HG03571 (cell line): ENCODE measurements around the gene FBLN2.

Experiments used
- ATAC-seq: cut with Tn5 transposase; IDR thresholded peaks from one replicate; pipeline ENCODE4 v1.9.1; 2021; ENCODE audit not compliant: unreplicated experiment

FBLN2 gene

GRCh38 chr3:13565581-13566452, 16.9 kb downstream of the FBLN2 start:
- ATAC-seq = no peak

DNA sequence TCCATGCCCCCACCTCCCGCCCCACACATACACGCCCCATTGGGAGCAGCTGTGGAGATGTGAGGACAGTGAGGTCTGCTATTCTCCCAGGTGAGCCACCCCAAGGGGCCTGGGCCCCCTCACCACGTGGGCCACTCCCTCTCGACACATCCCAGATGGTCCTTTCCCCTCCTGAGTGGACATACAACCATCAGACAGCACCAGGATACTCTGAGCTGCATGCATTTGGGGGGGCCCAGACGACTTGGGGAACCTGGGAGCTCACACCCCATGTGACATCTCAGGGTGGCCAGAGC, 17.5 kb downstream of the FBLN2 start:
- ATAC-seq = no peak

DNA sequence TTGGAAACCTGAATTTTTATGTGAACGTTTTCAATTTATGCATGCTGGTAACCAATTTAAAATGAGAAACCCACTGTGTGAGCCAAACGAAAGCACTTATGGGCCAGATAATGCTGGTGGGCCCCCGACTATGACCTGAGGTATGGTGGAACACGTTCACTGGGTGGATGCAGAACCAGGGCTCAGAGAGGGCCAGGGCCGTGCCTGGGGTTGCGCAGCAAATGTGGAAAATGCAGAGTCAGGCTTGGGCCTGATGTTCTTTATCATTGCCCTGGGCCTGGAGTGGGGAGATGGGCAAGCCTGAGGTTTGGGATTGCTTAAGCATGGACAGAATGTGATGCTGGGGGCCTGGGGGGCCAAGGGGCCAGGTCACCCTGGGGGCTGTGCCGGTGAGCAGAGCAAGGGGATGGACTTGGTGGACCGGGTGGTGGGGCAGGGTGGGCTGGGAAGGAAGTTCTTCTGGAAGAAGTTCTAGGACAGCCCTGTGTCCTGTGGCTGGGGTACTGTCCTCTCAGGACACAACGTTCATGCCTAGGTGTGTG, 17.9 kb downstream of the FBLN2 start:
- ATAC-seq = no peak

DNA sequence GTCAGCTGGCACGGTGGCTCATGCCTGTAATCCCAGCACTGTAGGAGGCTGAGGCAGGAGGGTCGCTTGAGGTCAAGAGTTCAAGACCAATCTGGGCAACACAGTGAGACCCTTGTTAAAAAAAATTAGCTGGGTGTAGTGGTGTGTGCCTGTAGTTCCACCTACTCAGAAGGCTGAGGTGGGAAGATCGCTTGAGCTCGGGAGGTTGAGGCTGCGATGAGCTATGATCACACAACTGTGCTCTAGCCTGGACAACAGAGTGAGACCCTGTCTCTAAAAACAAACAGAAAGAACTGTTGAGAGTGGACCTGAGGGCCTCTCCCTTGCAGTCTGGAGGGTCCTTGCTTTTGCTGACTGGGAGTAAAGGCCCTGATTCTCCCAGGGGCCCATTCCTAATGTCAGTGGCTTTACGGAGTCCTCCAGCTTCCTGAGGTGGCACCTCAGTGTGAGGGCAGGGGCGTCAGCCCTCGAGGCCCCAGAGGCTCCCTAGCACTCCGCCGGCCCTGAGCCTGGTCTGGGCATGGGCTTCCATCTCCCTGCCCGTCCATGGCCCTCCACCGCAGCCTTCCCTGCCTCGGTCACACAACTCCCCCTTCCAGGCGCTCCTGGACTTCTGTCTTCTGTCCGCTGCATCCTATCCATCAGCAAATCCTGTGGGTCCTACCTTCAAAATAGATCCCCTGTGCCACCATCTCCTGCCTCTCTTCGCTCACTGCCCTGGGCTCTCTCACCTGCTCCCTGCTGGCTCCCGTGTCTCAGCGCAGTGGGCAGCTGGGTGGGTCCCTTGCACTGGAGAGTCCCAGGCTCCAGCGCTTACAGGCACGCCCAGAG, 19.0 kb downstream of the FBLN2 start:
- ATAC-seq = no peak

DNA sequence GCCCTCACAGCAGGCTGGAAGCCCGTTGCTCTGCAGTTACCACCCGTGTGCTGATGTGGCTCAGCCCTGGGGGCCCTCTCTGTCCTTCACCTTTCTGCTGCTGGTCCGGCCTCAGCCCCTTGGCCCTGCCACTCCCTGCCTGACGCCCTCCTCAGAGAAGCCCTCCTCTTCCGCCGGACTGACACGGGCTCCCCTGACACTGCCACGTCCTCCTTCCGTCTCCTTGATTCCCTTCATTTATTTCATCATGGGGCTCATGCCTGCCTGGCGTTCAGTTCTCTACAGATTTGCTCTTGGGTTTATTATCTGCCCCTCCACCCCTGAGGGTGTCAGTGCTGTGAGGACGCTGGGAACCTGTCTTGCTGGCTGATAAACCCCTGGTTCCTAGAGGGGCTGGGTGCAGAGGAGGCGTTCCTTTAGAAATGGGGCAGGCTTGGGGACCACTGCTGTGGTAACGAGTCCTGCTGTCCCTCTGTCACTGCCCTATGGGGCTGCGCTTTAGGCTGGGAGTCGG, 19.6 kb downstream of the FBLN2 start:
- no peak for ATAC-seq

- no peak for ATAC-seq
These were observed 20.3 kb downstream of the FBLN2 start for GRCh38 chr3:13569201-13569600.

DNA sequence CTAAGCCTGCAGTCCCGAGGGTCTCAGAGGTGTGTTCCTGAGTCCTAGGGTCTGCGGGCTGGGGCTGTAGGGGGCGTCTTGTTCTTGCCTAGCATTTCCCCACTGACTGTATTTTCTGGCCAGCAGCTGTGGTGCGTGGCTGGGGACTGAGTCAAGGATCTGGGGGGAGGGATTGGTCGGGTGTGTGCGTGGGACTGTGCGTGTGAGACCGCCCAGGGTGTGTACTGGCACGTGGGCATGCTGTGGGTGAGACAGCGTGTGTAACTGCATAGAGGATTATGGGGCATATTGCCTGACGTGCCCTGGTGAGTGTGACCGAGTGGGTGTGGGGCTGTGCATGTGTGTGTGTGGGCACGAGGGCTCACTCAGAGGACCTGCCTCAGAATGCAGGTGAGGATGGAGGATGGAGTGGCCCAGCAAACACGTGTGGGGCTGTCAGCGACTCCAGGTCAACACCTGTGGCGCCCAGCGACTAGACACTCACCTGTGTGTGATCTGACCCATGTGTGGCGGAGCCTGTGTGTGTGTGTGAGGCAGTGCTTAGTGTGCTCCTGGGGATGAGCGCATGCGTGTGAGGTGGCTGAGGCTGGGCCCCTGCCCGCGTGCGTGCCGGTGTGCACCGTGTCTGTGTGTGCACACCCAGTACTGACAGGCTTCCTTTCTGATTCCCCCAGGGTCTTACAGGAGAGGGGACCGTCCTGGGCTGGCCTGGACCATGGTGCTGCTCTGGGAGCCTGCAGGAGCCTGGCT, 20.9 kb downstream of the FBLN2 start:
- ATAC-seq = no peak

GRCh38 chr3:13570391-13571194, 21.7 kb downstream of the FBLN2 start:
- ATAC-seq = no peak

GRCh38 chr3:13571264-13571663, 22.3 kb downstream of the FBLN2 start:
- ATAC-seq = no peak

DNA sequence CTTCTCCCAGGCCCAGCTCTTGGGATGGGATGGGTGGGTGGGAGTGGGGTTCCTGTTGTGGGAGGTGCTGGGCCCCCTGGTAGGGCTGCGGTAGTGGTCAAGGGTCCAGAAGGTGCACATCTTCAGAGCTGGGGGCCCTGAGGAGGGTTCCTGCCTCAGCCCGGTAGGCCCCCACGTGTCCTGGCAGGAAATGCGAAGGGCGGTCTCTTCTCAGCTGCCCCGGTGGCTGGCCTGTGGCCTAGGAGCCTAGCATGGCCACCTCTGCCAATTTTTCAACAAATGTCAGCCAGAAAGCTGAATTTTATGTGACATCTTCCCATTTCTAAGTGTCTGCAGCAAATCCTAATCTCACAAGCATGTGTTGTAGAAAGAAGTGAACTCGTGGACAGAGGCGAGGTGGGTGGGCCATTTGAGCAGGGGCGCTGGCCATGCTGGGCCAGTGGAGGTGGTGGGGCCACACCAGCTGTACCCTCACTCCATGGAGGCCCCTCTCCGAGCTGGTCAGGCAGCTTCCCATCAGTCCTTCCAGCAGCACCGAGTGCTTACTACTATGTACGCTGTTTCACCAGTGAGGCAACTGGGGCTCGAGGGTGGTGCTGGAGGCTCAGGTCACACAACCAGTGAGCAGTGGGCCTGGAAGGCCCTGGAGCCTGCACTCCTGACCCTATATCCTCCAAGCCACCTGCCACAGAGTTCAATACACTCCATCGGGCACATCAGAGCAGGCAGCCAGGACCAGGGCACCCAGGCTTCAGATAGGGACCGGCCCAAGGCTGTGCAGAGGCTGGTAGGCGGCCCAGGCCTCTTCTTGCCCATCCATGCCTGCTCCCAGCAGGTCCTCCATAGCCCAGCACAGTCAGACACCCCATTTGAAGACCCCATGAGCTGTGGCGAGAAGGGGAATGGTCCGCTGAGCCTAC, 23.2 kb downstream of the FBLN2 start:
- no peak for ATAC-seq

- no peak for ATAC-seq
These were observed 24.1 kb downstream of the FBLN2 start for GRCh38 chr3:13572926-13573623.

DNA sequence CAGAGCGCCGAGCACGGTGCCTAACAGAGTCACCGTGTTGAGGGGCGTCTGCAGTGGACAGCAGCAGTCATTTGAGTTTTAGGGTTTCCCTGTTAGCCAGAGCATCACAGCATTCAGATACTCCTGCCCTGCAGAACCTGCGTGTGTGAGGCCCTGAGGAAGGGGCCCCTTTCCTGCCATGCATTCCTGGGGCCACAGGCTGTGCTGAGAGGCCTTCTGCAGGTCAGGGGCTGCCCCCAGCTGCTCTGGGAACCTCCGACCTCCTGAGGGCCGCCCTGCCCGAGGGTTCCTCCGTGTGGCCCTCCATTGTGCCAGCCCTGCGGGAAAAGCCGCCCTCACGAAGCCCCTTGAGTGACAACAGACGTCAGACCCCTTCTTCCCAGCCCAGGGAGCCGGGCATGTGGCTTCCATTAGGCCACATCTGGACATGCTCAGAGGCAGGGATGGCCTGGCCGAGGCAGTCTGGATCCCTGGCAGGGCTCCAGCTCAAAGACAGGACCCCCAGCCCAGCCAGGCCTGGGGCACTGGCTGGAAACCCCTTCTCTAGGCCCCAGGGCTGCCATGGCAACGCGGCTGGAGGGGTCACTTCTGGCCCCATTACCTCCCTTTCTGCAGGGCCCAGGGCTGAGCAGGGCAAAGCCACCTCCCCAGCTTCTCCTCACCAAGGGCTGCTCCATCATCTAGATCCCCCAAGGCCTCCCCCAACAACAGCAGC, 25.3 kb downstream of the FBLN2 start:
- no peak for ATAC-seq

DNA sequence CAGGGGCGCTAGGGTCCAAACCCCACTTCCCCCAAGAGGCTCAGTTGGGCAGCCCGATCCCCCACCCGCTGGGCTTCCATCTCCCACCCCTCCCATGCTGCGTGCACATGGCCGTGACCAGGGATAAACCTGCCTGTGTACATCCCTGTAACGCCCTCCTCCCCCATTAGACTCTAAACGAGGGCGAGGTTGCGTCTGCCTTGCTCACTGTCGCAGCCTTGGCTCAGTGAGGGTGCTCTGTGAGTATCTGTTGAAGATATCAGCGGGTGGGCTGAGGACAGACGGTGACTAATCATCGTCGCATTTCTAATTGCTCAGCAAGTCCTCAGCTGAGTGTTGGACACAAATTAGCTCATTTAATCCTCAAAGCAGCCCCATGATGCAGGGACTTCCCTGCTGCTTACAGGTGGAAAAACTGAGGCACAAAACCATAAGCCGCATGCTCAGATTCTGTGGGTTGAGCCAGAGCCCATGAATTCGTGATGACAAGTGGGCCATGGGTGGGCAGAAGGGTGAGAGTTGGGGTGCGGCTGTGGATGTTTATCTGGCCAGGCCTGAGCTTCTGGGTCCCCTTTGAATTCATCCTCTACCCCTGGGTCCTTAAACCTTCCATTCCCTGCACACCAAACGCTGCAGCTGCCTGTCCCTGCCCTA, 26.0 kb downstream of the FBLN2 start:
- no peak for ATAC-seq

GRCh38 chr3:13575459-13576061, 26.6 kb downstream of the FBLN2 start:
- no peak for ATAC-seq

DNA sequence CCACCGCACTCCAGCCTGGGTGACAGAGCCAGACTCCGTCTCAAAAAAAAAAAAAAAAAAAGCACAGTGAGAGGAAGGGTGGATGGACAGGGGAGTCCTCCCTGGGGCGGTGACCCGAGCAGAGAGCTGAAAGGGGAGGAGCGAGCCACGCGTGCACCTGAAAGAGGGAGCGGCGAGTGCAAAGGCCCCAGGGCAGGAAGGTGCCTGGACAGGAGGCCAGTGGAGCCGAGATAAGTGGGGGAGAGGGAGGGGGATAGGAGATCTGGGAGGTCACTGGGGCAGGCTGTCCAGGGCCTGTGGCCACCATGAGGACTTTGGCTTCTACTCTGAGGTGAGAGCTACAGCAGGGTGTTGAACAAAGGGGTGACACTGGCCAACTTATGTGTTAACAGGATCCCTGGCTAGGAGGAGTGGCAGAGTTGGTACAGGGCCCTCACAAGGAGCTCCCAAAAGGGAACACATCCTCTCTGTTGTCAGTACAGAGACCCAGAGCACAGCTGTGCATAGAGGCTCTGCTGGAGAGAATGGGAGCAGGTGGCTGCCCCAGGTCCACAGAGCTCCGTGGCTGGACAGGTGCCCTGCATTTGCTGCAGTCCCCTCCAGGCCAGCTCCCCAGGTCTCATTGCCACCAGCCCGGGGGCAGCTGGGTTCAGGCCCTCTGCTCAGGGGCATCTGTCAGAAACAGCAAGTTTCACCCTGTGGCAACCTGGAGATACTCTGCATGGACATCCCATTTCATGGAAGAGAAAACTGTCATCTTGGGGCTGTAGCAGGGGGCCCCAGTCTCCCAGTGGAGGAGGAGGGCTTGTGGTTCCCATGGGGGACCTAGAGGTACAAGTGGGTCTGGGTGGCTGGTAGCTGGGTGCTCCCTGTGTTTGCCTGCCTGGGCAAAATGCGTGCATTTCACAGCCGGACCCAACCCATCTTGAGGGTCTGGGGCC, 28.5 kb downstream of the FBLN2 start:
- no peak for ATAC-seq

DNA sequence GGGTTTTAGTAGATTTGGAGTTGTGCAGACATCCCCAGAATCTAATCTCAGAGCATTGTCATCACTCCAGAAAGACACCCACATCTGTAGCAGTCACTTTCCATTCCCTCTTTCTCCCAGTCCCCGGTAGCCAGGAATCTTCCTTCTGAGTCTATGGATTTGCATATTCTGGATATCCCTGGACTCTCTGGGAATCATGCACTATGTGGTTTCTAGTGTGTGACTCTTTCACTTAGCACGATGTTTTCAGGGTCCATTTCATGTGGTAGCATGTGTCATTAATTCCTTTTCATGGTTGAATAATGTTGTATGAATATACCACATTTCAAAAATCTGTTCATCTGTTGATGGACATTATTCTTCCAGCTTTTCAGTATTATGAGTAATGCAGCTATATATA, 29.3 kb downstream of the FBLN2 start:
- ATAC-seq = no peak
